Stimulated activated CD8-positive, alpha-beta memory T cell treated with anti-CD3 and anti-CD28 coated beads, Interleukin-4, amount 100 ng/mL, for 24 hours (primary cell): Measurements from ENCODE around the gene RIIAD1.
"Not testable (repeated sequence)": the region's sequence is repeated elsewhere in the genome, so short reads cannot be mapped to it uniquely, and the experiment has no call there.

Source experiments
- DNase-seq: peaks from one replicate; pipeline ENCODE4 v3.0.0-alpha.2; 2020; ENCODE audit warnings: low read depth

The RIIAD1 gene

GRCh38 chr1:151720974-151721787, at the start of gene RIIAD1:
Gene RIIAD1 (plus strand): TSS chr1:151721522. CDS start chr1:151721537, 15 bp downstream.
- DNase-seq: peak; percentile 34

- DNase-seq: no peak
Measured at GRCh38 chr1:151673407-151673806, 47.9 kb upstream of the RIIAD1 start.

- no peak for DNase-seq
Measured at GRCh38 chr1:151680391-151680790, 40.9 kb upstream of the RIIAD1 start.

- DNase-seq: no peak
Measured at GRCh38 chr1:151680826-151681225, 40.5 kb upstream of the RIIAD1 start.

- DNase-seq: no peak
Measured at GRCh38 chr1:151681923-151682322, 39.4 kb upstream of the RIIAD1 start.

- DNase-seq: not testable (repeated sequence)
Measured at GRCh38 chr1:151682901-151683300, 38.4 kb upstream of the RIIAD1 start.

- no peak for DNase-seq
Measured at GRCh38 chr1:151684128-151684527, 37.2 kb upstream of the RIIAD1 start.

- no peak for DNase-seq
Measured at GRCh38 chr1:151686561-151686960, 34.8 kb upstream of the RIIAD1 start.

- DNase-seq: no peak
Measured at GRCh38 chr1:151689494-151689893, 31.8 kb upstream of the RIIAD1 start.

GRCh38 chr1:151692226-151692625, 29.1 kb upstream of the RIIAD1 start:
- no peak for DNase-seq

GRCh38 chr1:151693057-151693651, 28.2 kb upstream of the RIIAD1 start:
- no peak for DNase-seq

GRCh38 chr1:151701515-151701914, 19.8 kb upstream of the RIIAD1 start:
- no peak for DNase-seq

GRCh38 chr1:151702936-151703335, 18.4 kb upstream of the RIIAD1 start:
- no peak for DNase-seq

- DNase-seq: no peak
Measured at GRCh38 chr1:151703813-151704212, 17.5 kb upstream of the RIIAD1 start.

GRCh38 chr1:151704246-151704645, 17.1 kb upstream of the RIIAD1 start:
- DNase-seq: no peak

- no peak for DNase-seq
Measured at GRCh38 chr1:151705146-151705545, 16.2 kb upstream of the RIIAD1 start.

GRCh38 chr1:151705753-151706463, 15.4 kb upstream of the RIIAD1 start:
- DNase-seq: no peak

GRCh38 chr1:151706464-151707415, 14.6 kb upstream of the RIIAD1 start:
- DNase-seq: no peak

- DNase-seq: no peak
Measured at GRCh38 chr1:151707541-151708065, 13.7 kb upstream of the RIIAD1 start.

- no peak for DNase-seq
Measured at GRCh38 chr1:151708891-151709290, 12.4 kb upstream of the RIIAD1 start.

GRCh38 chr1:151710187-151710840, 11.0 kb upstream of the RIIAD1 start:
- DNase-seq: no peak
